Stimulated activated CD4-positive, alpha-beta T cell treated with anti-CD3 and anti-CD28 coated beads, Interleukin-2, amount 100 ng/mL, for 4 hours (primary cell): ENCODE data around the gene AEBP2.

Source experiments
- DNase-seq: peaks from one replicate; pipeline ENCODE4 v3.0.0-alpha.2; 2020; ENCODE audit warnings: low read depth

The AEBP2 gene

DNA sequence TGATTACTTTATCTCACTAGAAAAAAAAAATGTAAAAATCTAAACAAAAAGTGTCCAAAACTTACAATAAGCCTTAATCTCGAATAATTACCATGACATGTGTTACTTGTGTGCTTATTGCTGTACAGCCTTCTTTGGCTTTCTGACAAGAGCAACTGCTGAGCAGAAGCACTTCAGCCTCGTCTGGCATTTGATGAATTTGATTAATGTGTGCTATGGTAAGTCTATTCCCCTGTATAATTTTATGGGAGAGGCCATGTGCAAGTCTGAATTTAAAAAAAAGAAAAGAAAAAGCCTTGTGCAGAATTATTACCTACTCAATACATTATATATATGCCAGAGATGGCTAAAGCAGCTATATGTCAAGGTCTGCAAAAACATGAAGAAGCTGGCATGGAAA lies 113.9 kb downstream of the AEBP2 start:
- no peak for DNase-seq

GRCh38 chr12:19561411-19561961 lies 122.2 kb downstream of the AEBP2 start:
- no peak for DNase-seq
